GM20431 (cell line): ENCODE measurements around the gene NFE2L2.
"Not testable (repeated sequence)": the region's sequence is repeated elsewhere in the genome, so short reads cannot be mapped to it uniquely, and the experiment has no call there.

Experiments
- in situ Hi-C: fragments of 300-500 bp; cut with MseI, MboI; formaldehyde crosslinking; loops from one replicate; pipeline ENCODE4 v1.15.0; 2020; ENCODE audit warnings: low sequenced_read_pairs; ENCODE audit not compliant: unreplicated experiment

NFE2L2 gene

GRCh38 chr2:177242121-177242987 lies 22.2 kb downstream of the NFE2L2 start:
- in situ Hi-C loops: no loop called here

GRCh38 chr2:177241711-177242120 lies 22.8 kb downstream of the NFE2L2 start:
- in situ Hi-C loops: no loop called here

GRCh38 chr2:177239932-177240630 lies 24.4 kb downstream of the NFE2L2 start:
- in situ Hi-C loops: no loop called here

- in situ Hi-C loops: no loop called here
These were observed 25.5 kb downstream of the NFE2L2 start for GRCh38 chr2:177239053-177239452.

- in situ Hi-C loops: no loop called here
These were observed 26.6 kb downstream of the NFE2L2 start for GRCh38 chr2:177237932-177238331.

GRCh38 chr2:177235855-177236437 lies 28.6 kb downstream of the NFE2L2 start:
- in situ Hi-C loops: no loop called here

GRCh38 chr2:177234267-177234666 lies 30.3 kb downstream of the NFE2L2 start:
- in situ Hi-C loops: no loop called here

GRCh38 chr2:177232098-177232704 lies 32.3 kb downstream of the NFE2L2 start:
- in situ Hi-C loops: no loop called here

- in situ Hi-C loops: no loop called here
These were observed 33.3 kb downstream of the NFE2L2 start for GRCh38 chr2:177231270-177231669.

GRCh38 chr2:177229442-177230242 lies 34.9 kb downstream of the NFE2L2 start:
- in situ Hi-C loops: no loop called here

- in situ Hi-C loops: no loop called here
These were observed 38.6 kb downstream of the NFE2L2 start for GRCh38 chr2:177225965-177226360.

GRCh38 chr2:177223436-177223835 lies 41.1 kb downstream of the NFE2L2 start:
- in situ Hi-C loops: not testable (repeated sequence)

GRCh38 chr2:177221970-177222369 lies 42.6 kb downstream of the NFE2L2 start:
- in situ Hi-C loops: no loop called here

- in situ Hi-C loops: no loop called here
These were observed 43.0 kb downstream of the NFE2L2 start for GRCh38 chr2:177221534-177221933.

GRCh38 chr2:177219787-177220186 lies 44.7 kb downstream of the NFE2L2 start:
- in situ Hi-C loops: not testable (repeated sequence)

- in situ Hi-C loops: no loop called here
These were observed 47.2 kb downstream of the NFE2L2 start for GRCh38 chr2:177217247-177217843.

GRCh38 chr2:177212891-177213856 lies 51.4 kb downstream of the NFE2L2 start:
- in situ Hi-C loops: no loop called here
